ENCODE results near the gene KCNQ5.

GRCh38 chr6:72911463-72912155 lies 289.7 kb downstream of the KCNQ5 start:
- TF ChIP-seq CTCF (IDR thresholded peaks at IDR 0.05) = no peak
- no peak for TF ChIP-seq POLR2A (IDR thresholded peaks at IDR 0.05)

Data from transverse colon (tissue), 3 donors.